Skeletal muscle tissue (tissue), 5 donors: ENCODE measurements around the gene ARCN1. TPM values are rescaled to one million over a fixed set of nuclear protein-coding genes. Genes with fewer than 3 reads are reported as not detected.

Source experiments
- H3K27ac ChIP-seq: one replicate; pipeline ENCODE4 v1.7.0; 2013; ENCODE audit warnings: mild to moderate bottlenecking, low read depth, low read length, inconsistent platforms
- H3K27me3 ChIP-seq, 3 donors: one replicate each; pipeline ENCODE4 v1.7.0; 2013; ENCODE audit warnings: low read length in 3 of 3; ENCODE audit not compliant: control insufficient read depth in 3 of 3, insufficient read depth in 3 of 3
- H3K36me3 ChIP-seq, 3 donors: one replicate each; pipeline ENCODE4 v1.7.0; 2013; ENCODE audit warnings: low read length in 3 of 3; ENCODE audit not compliant: control insufficient read depth in 3 of 3, insufficient read depth in 3 of 3
- H3K4me1 ChIP-seq, 3 donors: one replicate each; pipeline ENCODE4 v1.7.0; 2013; ENCODE audit warnings: low read length in 3 of 3, mild to moderate bottlenecking in 3 of 3; ENCODE audit not compliant: control insufficient read depth in 3 of 3, insufficient read depth in 3 of 3
- H3K4me3 ChIP-seq, 3 donors: one replicate each; pipeline ENCODE4 v1.7.0; 2013; ENCODE audit warnings: low read length in 3 of 3
- H3K9ac ChIP-seq, 3 donors: one replicate each; pipeline ENCODE4 v1.7.0; 2013; ENCODE audit warnings: low read length in 3 of 3, mild to moderate bottlenecking in 3 of 3, moderate library complexity in 2 of 3, low read depth in 1 of 3
- H3K9me3 ChIP-seq, 3 donors: one replicate each; pipeline ENCODE4 v1.7.0; 2013; ENCODE audit warnings: low read length in 3 of 3; ENCODE audit not compliant: control insufficient read depth in 3 of 3
- small RNA-seq: library from RNA; depleted of rRNA; stranded (forward); fragments of <200 nt; gene quantifications from one replicate; pipeline ENCODE3, GENCODE V24; 2014
- total RNA-seq: library from RNA; depleted of rRNA; stranded (reverse); fragments of >200 nt; gene quantifications from one replicate; pipeline ENCODE4 v1.2.3, GENCODE V29; 2014
- donor health status: Osteomylitis.

Gene ARCN1
- total RNA-seq, 1 donor from 2014 or later: 61.1 TPM

DNA sequence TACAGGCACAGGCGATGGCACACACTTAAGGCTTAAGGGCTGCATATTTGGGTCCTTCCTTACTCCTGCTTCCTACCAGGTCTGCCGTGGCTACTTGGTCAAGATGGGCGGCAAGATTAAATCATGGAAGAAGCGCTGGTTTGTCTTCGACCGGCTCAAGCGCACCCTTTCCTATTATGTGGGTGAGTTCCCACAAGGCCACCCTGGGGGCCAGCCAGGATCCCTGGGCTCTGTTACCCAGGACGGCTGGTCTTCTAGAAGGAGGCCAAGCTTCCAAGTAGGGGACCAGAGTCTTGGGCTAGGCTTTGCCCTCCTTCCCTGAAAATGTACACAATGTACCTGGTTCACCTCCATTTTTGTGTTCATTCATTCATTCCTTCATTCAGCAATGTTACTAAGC is 78.2 kb downstream of the ARCN1 start:
- Histone ChIP-seq H3K4me1 (peaks cover 5 to 6% (median 5%) of the 10 kb centered on the region in 3 donors), H3K4me3 (no peak overlapping the region), H3K27me3 (no peaks in the 10 kb centered on the region), H3K9ac (no peak overlapping the region), H3K9me3 (no peaks in the 10 kb centered on the region), H3K27ac (no peak overlapping the region), H3K36me3 (peaks cover 54 to 74% (median 64%) of the 10 kb centered on the region in 3 donors)

DNA sequence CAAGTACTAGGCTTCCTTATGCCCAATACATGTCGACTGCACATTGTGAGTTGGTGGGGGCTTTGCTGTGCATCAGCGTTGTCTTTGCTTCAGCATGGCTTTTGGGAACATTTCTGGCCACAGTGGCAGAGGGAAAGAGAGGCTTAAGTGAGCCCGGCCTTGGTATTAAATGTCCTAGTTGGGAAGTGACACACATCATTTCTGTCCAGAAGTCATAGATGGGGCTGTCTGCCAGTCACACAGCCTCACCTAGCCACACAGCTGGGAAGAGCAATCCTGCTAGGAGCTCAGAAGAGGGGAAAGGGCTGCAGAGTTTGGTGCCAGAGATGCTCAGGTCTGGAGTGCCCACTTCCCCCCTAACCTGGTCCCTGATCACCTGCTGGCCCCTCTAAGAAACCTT is 79.6 kb downstream of the ARCN1 start:
- H3K9me3 ChIP-seq: no peaks in the 10 kb centered on the region
- peaks cover 58 to 82% (median 64%) of the 10 kb centered on the region in 3 donors for H3K36me3 ChIP-seq
- H3K27ac ChIP-seq: no peak overlapping the region
- H3K9ac ChIP-seq: peak overlapping the region in 1 of 3 donors; percentile 40
- H3K4me3 ChIP-seq: no peak overlapping the region
- H3K27me3 ChIP-seq: no peaks in the 10 kb centered on the region
- peaks cover 5 to 6% (median 5%) of the 10 kb centered on the region in 3 donors for H3K4me1 ChIP-seq

Small RNAs within 50 kb of the gene (small RNA-seq; reads per million reads assigned to genes)
- gene RNU6-1157P: not detected

Other genes starting within 250 kb of the ARCN1 start
- not detected for gene CD3D, start 229.7 kb upstream of the ARCN1 start, total RNA-seq
- under 0.01 TPM for gene CD3G, start 228.1 kb upstream of the ARCN1 start, total RNA-seq
- 21.4 TPM for gene UBE4A, start 212.8 kb upstream of the ARCN1 start, total RNA-seq
- gene ATP5MG, start 170.8 kb upstream of the ARCN1 start, total RNA-seq: 79.9 TPM
- 20.4 TPM for gene KMT2A, start 135.9 kb upstream of the ARCN1 start, total RNA-seq
- 1.0 TPM for gene TTC36, start 44.9 kb upstream of the ARCN1 start, total RNA-seq
- 8.9 TPM for gene TMEM25, start 41.2 kb upstream of the ARCN1 start, total RNA-seq
- 26.6 TPM for gene IFT46, start 6.5 kb upstream of the ARCN1 start, total RNA-seq
- gene PHLDB1, start 35.2 kb downstream of the ARCN1 start, total RNA-seq: 54.8 TPM
- gene TREH, start 107.2 kb downstream of the ARCN1 start, total RNA-seq: 0.52 TPM
- 103 TPM for gene DDX6, start 218.8 kb downstream of the ARCN1 start, total RNA-seq